Activated effector memory CD4-positive, alpha-beta T cell treated with Interleukin-2 at 50 U/mL for 16 hours (primary cell): ENCODE measurements around the gene RINL.
A peak's percentile ranks its signal among the peaks of the same experiment; 100 is the strongest.

Experiments used
- DNase-seq: peaks from one replicate; pipeline ENCODE4 v3.0.0-alpha.2; 2020

RINL gene, protein sequence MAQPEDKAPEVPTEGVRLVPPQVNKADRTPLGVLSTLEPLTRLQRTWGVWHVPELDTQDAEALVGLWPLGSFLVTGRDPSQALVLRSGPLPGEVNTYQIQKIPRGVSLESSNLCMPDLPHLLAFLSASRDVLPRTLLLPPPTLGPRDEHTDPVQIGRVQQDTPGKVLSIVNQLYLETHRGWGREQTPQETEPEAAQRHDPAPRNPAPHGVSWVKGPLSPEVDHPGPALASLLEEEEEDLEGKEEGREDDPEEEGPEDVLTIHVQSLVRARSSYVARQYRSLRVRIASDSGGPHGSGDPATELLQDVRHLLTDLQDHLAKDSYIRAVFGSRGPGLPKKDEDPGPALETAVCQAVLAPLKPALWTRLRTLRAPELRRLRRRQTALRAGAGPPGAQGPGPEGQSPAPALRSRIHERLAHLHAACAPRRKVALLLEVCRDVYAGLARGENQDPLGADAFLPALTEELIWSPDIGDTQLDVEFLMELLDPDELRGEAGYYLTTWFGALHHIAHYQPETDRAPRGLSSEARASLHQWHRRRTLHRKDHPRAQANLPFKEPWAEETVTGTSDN

GRCh38 chr19:38877781-38878574 is at the start of gene RINL:
RINL (minus strand) TSS chr19:38878275; CDS start chr19:38876742, 1,533 bp downstream.
- DNase-seq: peak; percentile 68

GRCh38 chr19:38924388-38924787 is 46.3 kb upstream of the RINL start:
- DNase-seq: no peak

- DNase-seq: no peak
Observed at GRCh38 chr19:38922482-38922881, 44.4 kb upstream of the RINL start.

DNA sequence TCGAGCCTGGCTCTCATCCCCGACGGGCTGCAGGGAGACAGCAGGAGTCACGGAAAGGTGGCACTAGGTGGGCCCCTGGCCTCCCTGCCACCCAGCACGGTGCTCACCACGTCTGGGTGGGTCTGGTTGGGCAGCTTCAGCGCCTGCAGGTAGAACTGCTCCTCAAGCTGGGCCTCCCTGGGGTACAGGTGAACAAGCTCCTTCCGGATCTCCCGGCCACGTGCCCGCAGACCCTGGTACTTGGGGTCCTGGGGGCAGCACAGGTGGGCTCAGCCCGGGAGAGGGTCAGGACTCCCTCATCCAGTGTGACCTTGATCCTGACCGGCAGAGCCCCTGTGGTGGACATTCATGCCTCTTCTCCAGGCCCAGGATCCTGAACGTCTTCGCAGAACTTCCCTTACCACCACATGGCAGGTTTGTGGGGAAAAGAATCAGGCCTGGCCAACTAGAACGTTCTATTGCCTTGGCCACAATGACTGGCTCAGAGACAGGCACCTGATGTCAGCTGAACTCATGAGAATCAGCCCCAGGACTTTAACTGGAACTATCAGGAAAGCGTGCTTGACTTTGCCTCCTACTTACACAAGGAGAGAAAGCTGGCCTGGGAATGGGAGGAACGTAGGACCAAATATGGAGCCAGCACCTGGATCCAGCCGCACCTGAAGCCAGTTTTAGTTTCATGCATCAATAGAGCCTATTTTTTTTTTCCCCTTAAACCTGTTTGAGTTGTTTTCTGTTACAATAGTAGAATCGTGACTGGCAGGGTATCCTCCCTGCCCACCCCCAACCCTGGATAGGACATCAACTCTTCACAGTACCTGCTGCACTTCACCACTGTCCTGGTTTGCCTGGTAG is 43.6 kb upstream of the RINL start:
- DNase-seq: no peak

GRCh38 chr19:38920602-38921419 is 42.7 kb upstream of the RINL start:
- DNase-seq: no peak

DNA sequence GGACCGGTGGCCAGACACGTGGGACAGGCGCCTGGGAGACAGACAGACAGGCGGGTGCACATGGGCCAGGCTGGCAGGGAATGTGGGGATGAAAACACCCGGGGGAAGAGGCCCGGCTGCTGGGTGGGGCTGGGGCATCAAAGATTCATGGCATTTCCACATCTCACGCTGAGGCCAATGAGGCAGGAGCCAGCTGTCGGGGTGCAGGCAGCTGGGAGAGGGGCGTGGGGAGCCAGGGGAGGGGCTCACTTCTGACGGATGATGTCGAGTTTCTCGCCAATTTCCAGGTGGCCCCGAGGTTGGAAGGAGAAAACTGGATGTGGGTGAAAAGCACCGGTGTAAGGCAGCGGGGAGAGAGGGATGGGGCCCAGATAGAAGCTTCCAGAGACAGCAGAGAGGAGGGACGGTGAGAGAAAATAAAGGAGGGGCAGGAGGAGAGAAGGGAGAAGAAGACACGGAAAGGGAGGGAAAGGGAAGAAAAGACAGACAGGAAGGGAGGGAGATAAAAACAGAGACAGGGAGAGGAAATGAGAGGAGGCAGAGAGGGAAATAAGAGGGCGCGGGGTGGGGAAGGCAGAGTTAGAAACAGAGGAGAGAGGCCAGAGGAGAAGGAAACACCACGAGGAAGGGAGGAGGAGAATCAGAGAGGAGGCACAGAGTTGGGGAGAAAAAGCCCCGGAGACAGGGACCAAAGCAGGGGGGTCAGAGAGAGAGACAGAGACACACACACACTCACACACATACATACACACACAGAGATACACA is 41.9 kb upstream of the RINL start:
- no peak for DNase-seq

DNA sequence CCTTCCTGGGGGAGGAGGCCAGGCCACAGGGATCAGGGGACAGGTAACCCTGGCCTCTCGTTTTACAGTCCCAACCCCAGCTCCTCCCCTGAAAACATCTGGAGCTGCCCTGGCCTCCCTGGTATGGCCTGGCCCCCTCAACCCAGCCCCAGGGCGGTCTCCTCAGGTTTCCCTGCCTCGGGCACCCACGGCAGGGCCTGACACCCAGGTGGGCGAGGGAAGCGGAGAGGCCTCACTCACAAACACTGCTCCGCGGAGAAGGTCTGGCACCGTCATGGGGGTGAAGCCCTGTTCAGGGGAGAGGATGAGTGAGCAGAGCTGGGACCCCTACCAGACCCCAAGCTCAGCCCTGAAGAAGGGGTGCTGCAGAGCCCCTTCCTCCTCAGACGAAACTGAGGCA is 40.5 kb upstream of the RINL start:
- no peak for DNase-seq

DNA sequence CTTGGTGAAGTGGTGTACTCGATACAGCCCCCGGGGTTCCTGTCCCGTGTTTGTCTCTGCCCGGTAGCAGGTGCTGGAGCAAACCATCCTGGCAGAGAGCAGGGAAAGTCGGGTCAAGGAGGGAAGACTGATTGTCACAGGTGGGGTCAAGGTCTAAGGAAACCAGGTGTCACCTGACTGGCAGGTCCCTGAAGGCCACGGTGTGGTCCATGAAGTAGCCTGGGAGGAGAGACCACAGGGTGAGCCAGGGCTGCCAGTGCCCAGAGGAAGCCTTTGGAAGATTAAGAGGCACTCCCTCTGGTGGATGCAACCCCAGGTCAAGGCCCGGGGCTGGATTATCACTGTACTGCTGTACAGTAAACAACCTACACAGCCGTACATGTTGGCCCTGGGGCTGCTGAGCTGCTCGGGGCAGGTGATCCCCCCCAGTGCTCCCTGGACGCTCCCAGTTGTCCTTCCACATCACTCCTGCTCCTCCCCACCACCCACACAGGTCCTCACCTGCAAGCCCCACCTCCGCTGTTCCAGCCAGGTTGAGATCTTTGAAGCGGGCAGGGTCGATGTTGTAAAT is 39.9 kb upstream of the RINL start:
- no peak for DNase-seq

DNA sequence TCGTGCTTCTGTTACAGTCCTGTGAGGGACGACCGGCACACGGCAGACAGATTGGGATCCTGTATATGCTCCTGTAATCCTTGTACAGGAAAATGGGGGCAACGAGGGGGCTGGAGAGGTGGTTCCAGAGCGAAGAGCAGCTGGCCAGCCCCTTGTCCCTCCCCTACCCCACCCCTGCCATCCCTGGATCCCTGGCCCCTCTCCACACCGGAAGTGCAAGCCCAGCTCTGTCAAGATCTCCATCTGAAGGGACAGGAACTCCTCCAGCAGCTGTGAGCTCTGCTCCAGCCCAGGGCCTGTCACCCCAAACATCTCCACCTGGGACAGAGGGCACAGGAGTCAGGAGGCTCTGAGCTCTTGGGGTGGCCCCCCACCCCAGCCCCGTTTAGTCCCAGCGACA is 39.4 kb upstream of the RINL start:
- no peak for DNase-seq

- DNase-seq: no peak
Observed at GRCh38 chr19:38915329-38916321, 37.5 kb upstream of the RINL start.

- no peak for DNase-seq
Observed at GRCh38 chr19:38913958-38914357, 35.9 kb upstream of the RINL start.

DNA sequence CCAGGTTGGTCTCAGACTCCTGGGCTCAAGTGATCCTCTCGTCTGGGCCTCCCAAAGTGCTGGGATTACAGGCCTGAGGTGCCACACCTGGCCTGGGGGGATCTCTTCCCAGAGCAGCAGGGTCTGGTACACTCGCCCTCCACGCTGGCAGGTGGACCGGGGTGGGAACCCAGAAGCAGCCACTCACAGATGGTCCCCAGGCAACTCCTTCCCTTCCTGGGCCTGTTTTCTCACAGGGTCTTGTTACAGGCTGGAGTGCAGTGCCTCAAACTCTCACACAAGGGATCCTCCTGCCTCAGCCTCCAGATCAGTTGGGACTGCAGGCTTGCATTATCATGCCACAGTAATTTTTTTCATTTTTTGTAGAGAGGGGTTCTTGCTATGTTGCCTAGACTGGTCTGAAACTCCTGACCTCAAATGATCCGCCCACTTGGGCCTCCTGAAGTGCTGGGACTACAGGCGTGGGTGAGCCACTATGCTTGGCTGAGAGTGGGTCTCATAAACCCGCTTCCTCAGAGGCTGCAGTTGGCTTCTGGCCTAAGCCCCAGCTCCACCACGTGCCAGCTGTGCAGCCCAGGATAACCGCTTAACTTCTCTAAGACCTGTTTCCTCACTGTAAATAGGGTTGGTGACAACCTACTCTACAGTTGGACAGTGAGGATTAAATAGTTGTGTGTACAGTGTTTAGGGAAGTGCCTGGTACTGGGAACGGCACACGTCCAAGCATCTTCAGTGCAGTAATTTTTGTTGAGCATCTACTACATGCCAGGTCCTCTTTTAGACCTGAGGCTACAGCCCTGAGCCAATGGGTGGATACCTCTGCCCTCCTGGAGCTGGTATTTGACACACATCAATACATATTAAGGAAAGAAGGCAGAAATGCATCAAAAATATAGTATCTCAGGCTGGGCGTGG is 34.8 kb upstream of the RINL start:
- no peak for DNase-seq

DNA sequence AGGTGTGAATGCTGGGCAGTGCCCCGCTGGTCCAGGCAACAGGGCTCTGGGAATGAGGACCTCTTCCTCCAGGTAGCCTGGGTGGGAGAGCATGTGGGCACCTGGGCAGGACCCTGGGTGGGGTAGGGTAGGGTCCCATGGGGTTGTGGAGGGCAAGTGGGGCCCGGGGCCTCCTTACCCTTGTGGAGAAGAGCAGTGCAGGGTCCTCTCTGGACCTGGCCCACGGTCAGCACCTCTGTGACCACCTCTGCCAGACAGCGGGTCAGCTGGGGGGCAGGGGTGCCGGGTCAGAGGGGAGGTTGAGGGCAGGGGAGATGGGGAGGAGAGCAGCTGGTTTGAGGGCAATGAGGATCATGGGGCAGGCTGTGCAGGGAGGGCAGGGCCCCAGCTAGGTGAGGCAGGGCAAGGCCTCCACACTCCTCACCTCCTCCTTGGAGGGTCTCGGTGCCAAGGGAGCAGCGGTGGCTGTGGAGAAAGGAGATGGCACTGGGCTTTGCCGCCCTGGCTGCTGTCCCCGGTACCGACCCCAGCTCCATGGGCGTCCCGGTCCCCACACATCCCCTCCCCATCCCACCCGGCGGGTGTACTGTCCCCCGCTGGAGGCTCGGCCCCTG is 33.4 kb upstream of the RINL start:
- DNase-seq: no peak

- DNase-seq: no peak
Observed at GRCh38 chr19:38910488-38910887, 32.4 kb upstream of the RINL start.

DNA sequence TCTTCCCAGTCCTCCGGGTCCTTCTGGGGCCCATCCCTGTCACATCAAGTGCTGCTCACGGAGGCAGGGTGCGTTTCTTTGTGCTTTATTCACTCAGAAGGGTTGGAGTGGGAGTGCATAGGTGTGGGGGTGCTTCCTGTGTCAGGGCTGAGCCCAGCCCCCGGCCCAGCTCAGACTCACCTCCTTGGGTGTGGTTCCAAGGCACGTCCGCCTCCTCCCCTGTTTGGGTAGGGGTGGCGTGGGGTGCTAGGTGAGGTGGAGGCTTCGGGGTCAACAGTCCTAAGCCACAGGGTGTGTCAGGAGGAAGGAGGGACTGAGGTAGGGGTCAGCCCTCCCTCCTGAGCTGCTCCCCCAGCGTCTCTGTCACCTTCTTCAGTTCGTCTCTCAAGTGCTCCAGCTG is 30.8 kb upstream of the RINL start:
- DNase-seq: no peak

- DNase-seq: no peak
Observed at GRCh38 chr19:38907670-38908069, 29.6 kb upstream of the RINL start.

DNA sequence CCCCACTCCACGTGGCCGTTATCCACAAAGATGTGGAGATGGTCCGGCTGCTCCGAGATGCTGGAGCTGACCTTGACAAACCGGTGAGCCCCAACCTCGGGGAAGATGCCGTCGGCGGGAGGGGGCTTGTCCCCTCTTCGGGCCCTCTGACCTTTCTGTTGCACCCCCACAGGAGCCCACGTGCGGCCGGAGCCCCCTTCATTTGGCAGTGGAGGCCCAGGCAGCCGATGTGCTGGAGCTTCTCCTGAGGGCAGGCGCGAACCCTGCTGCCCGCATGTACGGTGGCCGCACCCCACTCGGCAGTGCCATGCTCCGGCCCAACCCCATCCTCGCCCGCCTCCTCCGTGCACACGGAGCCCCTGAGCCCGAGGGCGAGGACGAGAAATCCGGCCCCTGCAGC is 29.2 kb upstream of the RINL start:
- no peak for DNase-seq

DNA sequence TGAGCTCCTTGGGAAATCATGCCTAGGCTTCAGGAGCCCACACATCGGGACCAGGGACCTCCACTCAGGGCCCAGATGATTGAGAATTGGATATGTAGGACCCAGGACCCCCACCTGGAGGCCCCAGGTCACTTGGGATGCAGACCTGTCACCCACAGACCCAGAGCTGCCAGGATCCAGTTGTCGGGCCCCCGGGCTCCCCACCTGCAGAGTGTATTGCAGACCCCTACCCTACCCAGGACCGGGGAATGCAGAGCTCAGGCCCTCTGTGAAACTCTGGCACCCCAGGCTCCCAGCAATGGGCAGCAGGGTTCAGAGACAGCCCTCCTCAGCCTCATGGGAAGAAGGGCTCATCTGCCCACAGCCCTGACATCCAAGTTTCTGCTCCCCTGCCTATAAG is 27.5 kb upstream of the RINL start:
- DNase-seq: no peak
